ENCODE results near the gene RPS3.
A peak's percentile ranks its signal among the peaks of the same experiment; 100 is the strongest.

Gene RPS3

GRCh38 chr11:75435571-75435925, 36.2 kb downstream of the RPS3 start:
- no peak for DNase-seq (ENCODE audit: low spot score)

DNA sequence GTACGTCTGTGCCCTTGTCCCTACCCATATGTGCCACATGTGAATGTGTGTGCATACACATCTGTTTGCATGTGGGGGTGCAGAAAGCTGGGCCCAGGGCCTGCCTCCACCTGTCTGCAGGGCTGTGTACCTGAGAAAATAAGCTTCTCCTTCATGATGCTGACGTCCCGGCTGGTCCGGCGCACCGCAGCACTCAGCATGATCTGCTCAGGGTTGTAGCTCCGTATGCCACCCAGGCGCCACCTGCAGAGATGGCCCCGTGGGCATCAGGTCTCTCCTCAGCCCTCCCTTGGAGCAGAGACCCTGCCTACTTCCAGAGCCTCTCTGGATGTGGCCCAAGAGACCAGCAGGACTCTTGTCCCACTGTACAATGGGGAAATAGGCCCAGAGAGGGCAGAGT, 37.5 kb downstream of the RPS3 start:
- no peak for DNase-seq (ENCODE audit: low spot score)

- DNase-seq (ENCODE audit: low spot score): no peak
Observed at GRCh38 chr11:75437966-75438659, 38.8 kb downstream of the RPS3 start.

DNA sequence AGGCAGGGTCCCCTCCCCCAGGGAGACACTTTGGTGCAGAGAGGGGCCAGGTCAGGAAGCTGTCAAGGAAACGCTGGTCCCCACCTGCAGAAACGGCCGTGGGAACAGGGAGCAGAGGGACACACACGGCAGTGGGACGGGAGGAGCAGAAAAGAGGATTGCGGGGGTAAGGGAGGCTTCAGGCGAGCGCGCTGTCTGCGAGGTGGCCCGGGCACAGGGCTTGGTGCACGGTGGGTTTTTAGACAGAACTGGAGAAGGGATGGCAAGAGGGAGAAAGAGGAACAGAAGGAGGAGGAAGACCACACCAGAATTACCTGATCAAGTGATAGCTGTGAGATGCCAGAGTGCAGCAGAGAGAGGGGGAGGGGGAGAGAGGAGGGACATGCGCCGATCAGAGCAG, 39.7 kb downstream of the RPS3 start:
- no peak for DNase-seq (ENCODE audit: low spot score)

GRCh38 chr11:75439495-75440120, 40.3 kb downstream of the RPS3 start:
- no peak for DNase-seq (ENCODE audit: low spot score)

GRCh38 chr11:75440960-75441803, 41.9 kb downstream of the RPS3 start:
- no peak for DNase-seq (ENCODE audit: low spot score)

- DNase-seq (ENCODE audit: low spot score): no peak
Observed at GRCh38 chr11:75441804-75442132, 42.5 kb downstream of the RPS3 start.

GRCh38 chr11:75442161-75442885, 43.0 kb downstream of the RPS3 start:
- no peak for DNase-seq (ENCODE audit: low spot score)

DNA sequence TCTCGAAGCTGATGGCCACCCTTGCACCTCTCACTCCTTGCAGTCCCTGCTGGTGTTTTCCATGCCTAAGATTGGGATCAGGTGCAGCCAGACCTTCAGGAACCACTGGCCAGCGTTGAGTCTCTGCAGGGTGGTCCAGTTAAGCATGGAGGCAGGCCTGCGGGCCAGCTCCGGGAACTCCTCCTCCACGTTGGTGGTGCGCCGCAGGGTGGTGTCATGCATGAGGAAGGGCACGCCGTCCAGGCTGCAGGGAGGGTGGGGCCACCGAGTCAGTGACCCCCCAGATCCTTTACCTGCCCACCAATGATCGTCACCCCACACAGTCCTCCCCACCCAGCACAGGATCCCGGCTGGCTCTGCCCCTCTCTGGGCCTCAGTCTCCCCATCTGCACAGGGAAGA, 43.7 kb downstream of the RPS3 start:
- no peak for DNase-seq (ENCODE audit: low spot score)

DNA sequence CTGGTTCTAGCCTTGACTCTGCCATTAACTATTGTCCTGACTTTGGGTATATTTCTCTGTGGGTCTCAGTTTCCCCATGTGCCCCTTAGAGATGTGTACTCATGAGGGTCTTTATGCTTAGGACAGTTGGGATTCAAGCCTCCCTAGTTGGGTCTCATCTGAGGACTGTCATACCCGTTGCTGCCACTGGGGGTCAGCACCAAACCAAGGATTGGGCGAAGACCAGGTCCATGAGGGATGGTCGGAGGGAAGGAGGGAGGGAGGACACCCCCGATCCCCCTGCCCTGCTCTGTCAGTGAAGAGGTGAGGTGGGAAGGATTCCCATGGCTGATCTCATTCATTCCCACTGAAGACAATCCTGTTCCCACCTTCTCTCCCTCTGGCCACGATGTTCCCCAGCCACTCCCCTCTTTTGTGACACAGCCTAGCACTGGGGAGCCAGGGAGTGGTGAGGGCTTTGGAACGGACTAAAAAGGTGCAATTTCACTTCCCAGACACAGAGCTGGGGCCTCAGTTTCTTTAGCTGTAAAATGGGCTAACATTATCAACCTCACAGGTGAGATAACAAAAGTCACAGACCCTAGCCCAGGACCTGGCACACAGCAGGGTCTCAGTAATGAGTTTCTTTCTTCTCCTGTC, 46.1 kb downstream of the RPS3 start:
- DNase-seq (ENCODE audit: low spot score): peak; percentile 89

DNA sequence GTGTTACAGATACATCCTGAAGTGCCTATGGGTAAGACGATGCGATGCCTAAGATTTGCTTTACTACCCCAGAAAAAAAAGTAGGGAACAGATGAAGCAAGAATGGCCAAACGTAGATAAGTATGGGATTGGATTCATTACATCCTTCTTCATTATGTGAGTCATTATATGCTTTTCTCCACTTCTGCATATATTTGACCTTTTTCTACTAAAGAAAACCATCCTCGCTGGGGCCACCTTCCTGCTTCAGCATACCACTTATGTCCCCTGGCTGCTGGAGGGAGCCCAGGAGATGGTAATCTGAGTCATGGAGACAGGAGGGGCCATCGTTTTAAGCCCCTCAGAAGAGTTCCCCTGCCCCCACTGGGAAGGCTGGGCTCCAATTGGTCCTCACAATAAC, 48.1 kb downstream of the RPS3 start:
- no peak for DNase-seq (ENCODE audit: low spot score)

DNA sequence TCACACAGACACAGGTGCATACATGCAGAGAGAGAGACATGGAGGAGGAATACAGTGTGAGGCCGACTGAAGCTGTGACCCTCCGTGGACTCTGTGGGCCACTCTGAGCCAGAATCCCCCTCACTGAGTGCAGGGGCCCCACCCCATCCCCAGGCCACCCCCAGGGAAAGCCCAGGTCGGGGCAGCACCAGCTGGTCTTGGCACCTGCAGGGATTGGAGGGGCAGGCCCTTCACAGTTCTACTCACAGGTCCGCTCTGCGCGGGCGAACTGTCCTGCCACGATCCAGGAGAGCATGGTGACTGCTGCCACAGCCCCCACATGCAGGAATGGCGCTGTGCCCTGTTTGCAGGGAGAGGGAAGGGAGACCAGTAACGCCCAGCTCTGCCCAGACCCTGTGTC, 50.0 kb downstream of the RPS3 start:
- DNase-seq (ENCODE audit: low spot score): no peak

DNA sequence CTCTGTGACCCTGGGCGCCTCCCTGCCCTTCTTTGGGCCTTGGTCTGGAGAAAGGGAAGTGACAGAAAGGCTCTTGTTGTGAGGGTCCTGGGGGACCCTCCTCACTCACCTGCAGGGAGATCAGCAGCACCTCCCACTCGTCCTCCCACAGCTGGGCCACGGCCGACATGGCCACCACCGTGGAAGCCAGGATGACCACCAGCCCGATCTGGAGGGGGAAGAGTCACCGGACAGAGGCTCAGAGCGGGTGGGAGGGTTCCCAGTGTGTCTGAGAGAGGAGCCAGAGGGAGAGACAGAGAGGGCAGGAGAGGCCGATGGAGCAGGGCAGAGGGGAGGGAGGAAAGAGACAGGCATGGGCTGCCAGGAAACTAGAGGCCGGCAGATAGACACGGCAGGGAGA, 50.5 kb downstream of the RPS3 start:
- no peak for DNase-seq (ENCODE audit: low spot score)

DNA sequence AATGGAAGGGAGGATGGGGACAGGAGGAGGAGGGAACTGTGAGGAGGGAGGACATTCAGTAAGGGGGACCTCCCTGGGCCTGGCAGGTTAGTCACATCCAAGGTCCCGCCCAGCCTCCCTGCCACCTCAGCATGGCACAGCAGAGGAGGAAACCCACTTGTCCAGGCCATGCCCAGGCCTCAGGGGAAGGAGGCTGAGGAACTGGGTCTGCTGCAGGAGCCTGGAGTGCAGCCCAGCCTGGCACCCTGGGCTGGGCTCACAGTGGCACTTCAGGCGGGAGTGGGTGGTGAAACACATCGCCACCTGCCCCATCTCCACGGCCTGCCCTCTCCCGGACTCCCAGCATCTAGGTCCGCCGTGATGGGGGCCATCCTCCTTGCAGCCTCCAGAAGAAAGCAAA, 50.9 kb downstream of the RPS3 start:
- DNase-seq (ENCODE audit: low spot score): no peak

DNA sequence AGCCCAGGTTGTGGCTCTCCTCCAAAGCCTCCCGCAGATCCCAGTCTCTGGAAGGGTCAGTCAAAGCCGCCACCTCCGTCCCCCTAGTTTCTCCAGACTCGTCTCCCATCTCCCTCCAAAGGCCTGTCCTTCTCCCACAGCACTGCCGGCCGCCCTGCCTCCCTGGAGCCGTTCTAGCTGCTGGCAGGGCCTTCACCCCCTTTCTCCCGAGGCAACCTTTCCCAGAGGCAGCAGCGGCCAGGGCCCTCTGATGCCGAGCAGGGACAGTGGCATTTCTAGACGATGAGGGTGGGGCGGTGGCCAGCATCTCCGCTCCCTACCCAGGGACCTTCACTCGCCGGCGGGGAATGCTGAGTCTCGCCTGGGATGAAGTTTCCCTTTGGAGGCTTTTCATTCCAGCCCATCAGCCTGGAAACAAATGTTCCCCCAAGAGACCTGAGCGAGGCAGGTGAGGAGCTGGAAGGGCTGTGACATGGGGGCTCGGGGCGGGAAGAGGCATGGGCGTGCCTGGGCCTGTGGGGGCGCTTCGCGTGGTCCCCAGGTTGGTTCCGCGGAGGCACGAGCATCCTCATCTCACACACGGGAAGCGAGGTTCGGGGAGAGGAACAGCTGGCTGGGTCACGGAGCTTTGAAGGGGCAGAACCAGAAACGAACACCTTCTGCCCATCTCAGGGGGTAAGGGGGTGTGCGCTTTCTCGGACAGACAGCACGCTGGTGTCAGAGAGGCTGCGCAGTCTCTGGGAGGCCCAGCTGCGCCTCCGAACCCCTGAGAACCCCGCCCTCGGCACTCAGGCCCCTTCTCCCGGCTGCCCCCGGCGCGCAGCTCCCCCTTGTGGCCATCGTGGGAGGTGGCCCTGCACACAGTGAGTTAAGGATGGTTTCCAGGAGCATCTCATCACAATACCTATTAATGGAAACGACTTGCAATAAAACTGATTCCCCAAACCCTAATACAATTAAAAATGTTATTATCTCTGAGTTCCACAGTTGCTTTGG, 51.8 kb downstream of the RPS3 start:
- peak; percentile 65 for DNase-seq (ENCODE audit: low spot score)

- DNase-seq (ENCODE audit: low spot score): no peak
Observed at GRCh38 chr11:75453916-75454655, 54.8 kb downstream of the RPS3 start.

DNA sequence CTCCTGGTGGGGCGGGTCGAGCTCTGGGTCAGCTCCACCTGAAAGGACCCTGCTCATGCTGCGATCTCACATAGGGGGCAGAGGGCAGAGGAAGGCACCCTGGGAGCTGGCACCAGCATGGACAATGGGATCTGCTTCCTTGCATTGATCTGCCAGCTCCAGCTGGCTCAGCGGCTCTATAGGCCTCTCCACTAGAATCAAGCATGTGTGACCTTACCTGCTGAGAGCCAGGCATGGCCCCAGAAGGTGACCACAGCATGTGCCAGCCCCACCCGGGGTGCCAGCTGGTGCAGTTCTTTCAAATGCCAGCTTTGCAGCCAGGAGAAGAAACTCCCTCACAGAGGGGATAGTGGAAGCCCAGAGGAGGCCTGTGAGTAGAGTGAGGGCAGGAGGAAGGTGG, 55.7 kb downstream of the RPS3 start:
- DNase-seq (ENCODE audit: low spot score): no peak
